CD4-positive, CD25-positive, alpha-beta regulatory T cell (primary cell): ENCODE data around the gene KAZN. TPM values are rescaled to one million over a fixed set of nuclear protein-coding genes. Genes with fewer than 3 reads are reported as not detected.

Experiments used
- ATAC-seq, 2 donors: fragments of 150-1000 bp; cut with Tn5 transposase; one replicate each; pipeline ENCODE4 v1.10.0; 2021; ENCODE audit warnings: low read depth in 2 of 2, moderate number of reproducible peaks in 2 of 2, moderate library complexity in 1 of 2
- DNase-seq, 3 donors: peaks; one replicate each; pipeline versions ENCODE4 v3.0.0 to v3.0.0-alpha.2; 2012 to 2022; ENCODE audit warnings: mixed read lengths in 1 of 3
- H3K27ac ChIP-seq: one replicate; pipeline ENCODE4 v1.7.0; 2013; ENCODE audit warnings: mild to moderate bottlenecking, low read length; ENCODE audit not compliant: insufficient read depth, poor library complexity, severe bottlenecking
- H3K27me3 ChIP-seq: one replicate; pipeline ENCODE4 v1.7.0; 2013; ENCODE audit warnings: low read length; ENCODE audit not compliant: control insufficient read depth, insufficient read depth
- H3K36me3 ChIP-seq: one replicate; pipeline ENCODE4 v1.7.0; 2013; ENCODE audit warnings: mild to moderate bottlenecking, low read length, moderate library complexity; ENCODE audit not compliant: control insufficient read depth, insufficient read depth
- H3K4me1 ChIP-seq: 2 replicates; pipeline ENCODE4 v1.7.0; 2013; ENCODE audit warnings: mild to moderate bottlenecking, low read length; ENCODE audit not compliant: insufficient read depth, control insufficient read depth, poor library complexity, severe bottlenecking
- H3K4me3 ChIP-seq: one replicate; pipeline ENCODE4 v1.7.0; 2013; ENCODE audit warnings: low read depth, mild to moderate bottlenecking, low read length, moderate library complexity
- H3K9me3 ChIP-seq, 2 experiments: 1 replicate in 1 of 2; 2 replicates in 1 of 2; pipeline ENCODE4 v1.7.0; 2013; ENCODE audit warnings: low read length in 2 of 2, mild to moderate bottlenecking in 1 of 2, moderate library complexity in 1 of 2; ENCODE audit not compliant: control insufficient read depth in 2 of 2
- H3K27ac Mint-ChIP-seq, 3 donors: one replicate each; pipeline ENCODE4 v1.8.0; 2020 to 2022; ENCODE audit warnings: mild to moderate bottlenecking in 3 of 3, mixed read lengths in 3 of 3, moderate library complexity in 2 of 3
- H3K27me3 Mint-ChIP-seq: one replicate; pipeline ENCODE4 v1.8.0; 2022; ENCODE audit warnings: mild to moderate bottlenecking, mixed read lengths
- H3K36me3 Mint-ChIP-seq: one replicate; pipeline ENCODE4 v1.8.0; 2020; ENCODE audit warnings: mixed read lengths
- H3K4me1 Mint-ChIP-seq, 4 donors: one replicate each; pipeline ENCODE4 v1.8.0; 2020 to 2022; ENCODE audit warnings: mixed read lengths in 4 of 4, mild to moderate bottlenecking in 1 of 4
- H3K4me3 Mint-ChIP-seq, 4 donors: one replicate each; pipeline ENCODE4 v1.8.0; 2020 to 2022; ENCODE audit warnings: mild to moderate bottlenecking in 4 of 4, mixed read lengths in 4 of 4, moderate library complexity in 3 of 4
- H3K9me3 Mint-ChIP-seq, 7 donors: one replicate each; pipeline ENCODE4 v1.8.0; 2020 to 2022; ENCODE audit warnings: mixed read lengths in 7 of 7, mild to moderate bottlenecking in 3 of 7, moderate library complexity in 2 of 7
- polyA plus RNA-seq, 4 donors: library from polyadenylated mRNA; unstranded; fragments of 300-500 nt; fragmentation: Illumina TruSeq; gene quantifications; one replicate each; pipeline ENCODE4 v1.2.3, GENCODE V29; 2021
- total RNA-seq: library from RNA; stranded (reverse); gene quantifications from one replicate; pipeline ENCODE4 v1.2.3, GENCODE V29; 2022

KAZN gene
- total and polyA plus RNA-seq, 5 donors from 2014 or later: not detected

DNA sequence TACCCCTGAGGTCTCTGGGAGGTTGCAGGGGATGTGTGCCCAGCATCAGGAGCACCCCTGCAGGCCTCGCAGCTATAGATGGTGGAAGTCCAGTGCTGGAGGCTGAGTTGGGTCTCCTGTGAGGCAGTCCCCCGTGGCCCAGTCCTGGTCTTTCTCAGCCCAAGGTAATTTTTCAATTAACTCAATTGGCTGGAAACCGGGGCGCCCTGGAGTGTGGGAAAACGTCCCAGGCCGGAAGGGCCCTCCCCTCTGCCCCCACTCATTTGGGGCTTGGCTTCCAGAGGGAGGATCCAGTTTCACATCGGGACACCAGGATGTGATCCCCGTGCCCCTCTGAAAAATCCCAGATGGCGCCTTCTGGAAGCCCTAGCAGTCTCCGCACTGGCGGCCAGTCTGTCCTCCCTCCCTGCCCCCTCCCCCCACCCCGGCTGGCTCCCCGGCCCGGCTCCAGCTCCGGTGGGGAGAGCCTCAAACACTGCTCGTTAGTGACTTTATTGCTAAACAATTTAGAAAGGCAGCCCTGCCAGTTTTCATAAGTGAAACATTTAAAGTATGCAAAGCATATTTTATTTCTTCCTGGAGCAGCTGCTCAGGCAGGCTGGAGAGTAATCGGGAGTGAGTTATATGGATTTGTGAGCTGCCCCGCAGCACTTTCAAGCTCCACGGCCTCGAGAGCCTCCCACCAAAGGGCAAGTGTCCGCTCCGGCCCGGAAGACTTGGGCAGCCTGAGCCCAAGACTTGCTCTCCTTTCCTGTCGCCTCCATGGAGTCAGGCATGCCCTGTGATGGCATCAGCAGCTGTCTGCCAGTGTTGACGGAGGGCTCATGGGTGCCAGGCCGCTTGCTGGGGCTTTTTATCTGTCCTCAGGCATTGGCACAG lies 346.9 kb downstream of the KAZN start:
- Mint-ChIP-seq H3K27me3 (no peaks in the 10 kb centered on the region), H3K27ac (no peak overlapping the region), H3K4me3 (no peak overlapping the region), H3K36me3 (no peaks in the 10 kb centered on the region), H3K4me1 (no peaks in the 10 kb centered on the region), H3K9me3 (peaks cover 0 to 2% (median 0%) of the 10 kb centered on the region in 7 donors)
- Histone ChIP-seq H3K36me3 (no peaks in the 10 kb centered on the region), H3K4me1 (no peaks in the 10 kb centered on the region), H3K27me3 (no peaks in the 10 kb centered on the region), H3K9me3 (no peaks in the 10 kb centered on the region), H3K27ac (no peak overlapping the region), H3K4me3 (no peak overlapping the region)
- ATAC-seq: no peak
- DNase-seq: no peak

- DNase-seq (no peak), ATAC-seq (no peak)
- no peaks in the 10 kb centered on the region for H3K27me3 Mint-ChIP-seq
Observed at GRCh38 chr1:14946011-14946359, 347.5 kb downstream of the KAZN start.

GRCh38 chr1:14946684-14947238 lies 348.3 kb downstream of the KAZN start:
- no peaks in the 10 kb centered on the region for H3K27me3 Mint-ChIP-seq
- H3K27ac Mint-ChIP-seq: no peak overlapping the region
- H3K36me3 Mint-ChIP-seq: no peaks in the 10 kb centered on the region
- no peaks in the 10 kb centered on the region for H3K27me3 ChIP-seq
- H3K27ac ChIP-seq: no peak overlapping the region
- H3K9me3 ChIP-seq: no peaks in the 10 kb centered on the region
- H3K9me3 Mint-ChIP-seq: peaks cover 0 to 2% (median 0%) of the 10 kb centered on the region in 7 donors
- no peak overlapping the region for H3K4me3 ChIP-seq
- H3K36me3 ChIP-seq: no peaks in the 10 kb centered on the region
- DNase-seq (no peak), ATAC-seq (no peak)
- no peak overlapping the region for H3K4me3 Mint-ChIP-seq
- no peaks in the 10 kb centered on the region for H3K4me1 Mint-ChIP-seq
- H3K4me1 ChIP-seq: no peaks in the 10 kb centered on the region

More at GRCh38 chr1:14946011-14946359, 347.5 kb downstream of the KAZN start:
- no peak overlapping the region for H3K27ac Mint-ChIP-seq
- Histone ChIP-seq H3K4me3 (no peak overlapping the region), H3K9me3 (no peaks in the 10 kb centered on the region), H3K27me3 (no peaks in the 10 kb centered on the region), H3K36me3 (no peaks in the 10 kb centered on the region), H3K4me1 (no peaks in the 10 kb centered on the region), H3K27ac (no peak overlapping the region)
- peaks cover 0 to 2% (median 0%) of the 10 kb centered on the region in 7 donors for H3K9me3 Mint-ChIP-seq
- no peaks in the 10 kb centered on the region for H3K4me1 Mint-ChIP-seq
- H3K36me3 Mint-ChIP-seq: no peaks in the 10 kb centered on the region
- H3K4me3 Mint-ChIP-seq: no peak overlapping the region

GRCh38 chr1:14947421-14947820 lies 348.9 kb downstream of the KAZN start:
- H3K4me3 ChIP-seq: no peak overlapping the region
- no peaks in the 10 kb centered on the region for H3K9me3 ChIP-seq
- no peak for ATAC-seq
- H3K27ac ChIP-seq: no peak overlapping the region
- peaks cover 0 to 2% (median 0%) of the 10 kb centered on the region in 7 donors for H3K9me3 Mint-ChIP-seq
- no peak for DNase-seq
- no peaks in the 10 kb centered on the region for H3K4me1 ChIP-seq
- H3K36me3 Mint-ChIP-seq: no peaks in the 10 kb centered on the region
- H3K27ac Mint-ChIP-seq: no peak overlapping the region
- no peaks in the 10 kb centered on the region for H3K36me3 ChIP-seq
- H3K4me1 Mint-ChIP-seq: no peaks in the 10 kb centered on the region
- H3K27me3 Mint-ChIP-seq: no peaks in the 10 kb centered on the region
- no peak overlapping the region for H3K4me3 Mint-ChIP-seq
- no peaks in the 10 kb centered on the region for H3K27me3 ChIP-seq

DNA sequence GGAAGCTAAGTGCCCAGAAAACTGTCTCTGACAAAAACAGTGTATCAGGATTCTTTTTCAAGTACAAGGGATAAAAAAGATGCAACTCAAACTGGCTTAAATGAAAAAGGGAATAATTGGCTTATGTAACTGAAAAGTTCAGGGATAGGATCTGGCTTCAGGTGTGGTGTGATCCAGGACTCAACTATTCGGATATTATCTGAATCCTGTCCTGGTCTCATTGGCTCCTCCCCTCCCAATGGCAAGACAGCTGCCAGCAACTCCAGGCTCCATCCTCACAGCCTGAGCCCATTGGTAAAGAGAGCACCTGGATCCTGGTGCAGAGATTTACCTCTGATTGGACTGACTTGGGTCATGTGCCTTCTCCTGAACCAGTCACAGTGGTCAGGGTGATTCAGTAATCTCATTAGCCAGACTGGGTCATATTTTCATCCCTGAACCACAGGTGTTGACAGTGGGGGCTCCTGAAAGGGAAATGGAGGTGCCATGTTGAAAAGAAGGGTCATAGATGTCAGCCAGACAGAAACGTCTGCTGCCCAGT lies 349.7 kb downstream of the KAZN start:
- Mint-ChIP-seq H3K4me3 (no peak overlapping the region), H3K9me3 (peaks cover 0 to 2% (median 0%) of the 10 kb centered on the region in 7 donors)
- no peak overlapping the region for H3K27ac ChIP-seq

DNA sequence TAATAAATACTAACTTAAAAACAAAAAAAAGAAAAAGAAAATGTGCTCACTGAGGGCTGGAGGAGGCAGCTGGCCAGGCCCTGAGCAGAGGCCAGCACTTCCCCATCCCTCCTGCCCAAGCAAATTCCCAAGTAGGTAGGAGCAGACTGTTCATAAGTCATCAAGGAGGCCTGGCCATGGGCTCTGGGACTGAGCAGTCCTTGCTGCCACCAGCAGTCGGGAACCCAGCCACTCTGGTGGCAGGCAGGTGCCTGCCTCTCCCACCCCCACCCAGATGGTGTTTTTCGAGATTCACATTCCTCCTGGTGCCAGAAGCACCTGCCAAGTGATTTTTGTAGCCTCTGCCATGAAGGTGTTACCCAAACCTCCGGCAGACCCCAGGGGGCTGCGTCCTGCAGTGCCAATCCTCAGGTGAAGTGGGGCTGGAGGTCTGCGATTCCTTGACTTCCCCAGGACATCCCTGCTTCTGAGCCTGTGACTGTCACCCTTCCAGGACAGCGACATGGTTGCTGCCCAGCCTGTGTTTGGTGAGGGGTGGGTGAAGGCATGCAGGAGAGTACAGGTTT lies 350.9 kb downstream of the KAZN start:
- no peaks in the 10 kb centered on the region for H3K36me3 Mint-ChIP-seq
- H3K4me3 Mint-ChIP-seq: no peak overlapping the region
- ATAC-seq: no peak

More for the DNA sequence above, 349.7 kb downstream of the KAZN start:
- no peak overlapping the region for H3K4me3 ChIP-seq
- H3K4me1 Mint-ChIP-seq: no peaks in the 10 kb centered on the region
- no peak for DNase-seq
- H3K4me1 ChIP-seq: no peaks in the 10 kb centered on the region
- H3K27ac Mint-ChIP-seq: no peak overlapping the region
- no peaks in the 10 kb centered on the region for H3K36me3 ChIP-seq
- no peaks in the 10 kb centered on the region for H3K27me3 Mint-ChIP-seq
- no peaks in the 10 kb centered on the region for H3K9me3 ChIP-seq
- no peak for ATAC-seq
- H3K36me3 Mint-ChIP-seq: no peaks in the 10 kb centered on the region
- no peaks in the 10 kb centered on the region for H3K27me3 ChIP-seq

DNA sequence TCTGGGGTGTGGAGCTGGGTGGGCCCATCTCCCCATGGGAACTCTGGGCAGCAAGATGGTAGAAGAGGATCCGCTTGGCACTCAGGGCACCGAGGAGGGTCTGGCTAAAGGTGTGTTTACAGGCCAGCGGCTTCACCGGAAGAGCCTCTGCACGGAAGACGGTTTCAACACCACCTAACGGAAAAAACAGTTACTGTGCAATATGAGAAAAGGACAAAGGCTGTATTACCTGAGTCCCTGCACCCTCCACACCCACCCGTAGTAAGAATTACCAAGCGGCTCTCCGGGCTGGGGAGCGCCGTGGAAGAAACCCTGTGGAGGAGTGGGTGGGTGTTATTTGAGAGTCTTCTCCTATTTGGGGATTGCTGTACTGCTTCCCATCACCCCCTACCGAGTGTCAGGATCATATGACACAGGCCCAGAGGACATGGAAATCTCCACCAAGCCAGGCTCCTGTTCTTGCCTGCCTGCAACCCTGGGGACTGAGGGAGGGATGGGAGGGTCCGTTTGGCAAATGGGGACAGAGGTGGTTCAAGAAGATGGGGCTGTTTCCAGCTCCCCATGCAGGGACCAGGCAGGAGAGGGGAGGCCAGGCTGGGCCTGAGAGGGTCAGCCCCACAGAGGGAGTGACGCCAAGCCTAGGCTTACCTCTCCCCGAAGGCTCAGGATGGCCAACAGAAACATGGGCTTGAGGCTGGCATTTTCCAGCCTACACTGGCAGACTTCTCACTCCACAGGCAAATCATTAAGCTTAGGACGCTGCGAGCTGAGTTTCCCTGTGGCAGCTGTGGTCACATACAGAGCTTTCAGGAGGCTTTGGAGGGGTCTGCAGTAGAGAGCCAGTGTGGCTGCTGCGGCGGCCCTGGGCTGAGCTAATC lies 351.6 kb downstream of the KAZN start:
- Mint-ChIP-seq H3K4me3 (no peak overlapping the region), H3K27me3 (no peaks in the 10 kb centered on the region), H3K36me3 (no peaks in the 10 kb centered on the region), H3K4me1 (no peaks in the 10 kb centered on the region), H3K9me3 (peaks cover 0 to 2% (median 0%) of the 10 kb centered on the region in 7 donors), H3K27ac (peak overlapping the region in 1 of 3 donors; percentile 42)
- Histone ChIP-seq H3K27ac (no peak overlapping the region), H3K27me3 (no peaks in the 10 kb centered on the region), H3K9me3 (no peaks in the 10 kb centered on the region), H3K36me3 (no peaks in the 10 kb centered on the region), H3K4me1 (no peaks in the 10 kb centered on the region), H3K4me3 (no peak overlapping the region)
- no peak for DNase-seq
- no peak for ATAC-seq

More for the DNA sequence above, 350.9 kb downstream of the KAZN start:
- Histone ChIP-seq H3K4me1 (no peaks in the 10 kb centered on the region), H3K27me3 (no peaks in the 10 kb centered on the region), H3K4me3 (no peak overlapping the region), H3K9me3 (no peaks in the 10 kb centered on the region), H3K36me3 (no peaks in the 10 kb centered on the region), H3K27ac (no peak overlapping the region)
- DNase-seq: no peak
- no peaks in the 10 kb centered on the region for H3K27me3 Mint-ChIP-seq
- no peaks in the 10 kb centered on the region for H3K4me1 Mint-ChIP-seq
- H3K27ac Mint-ChIP-seq: peak overlapping the region in 1 of 3 donors; percentile 42
- peaks cover 0 to 2% (median 0%) of the 10 kb centered on the region in 7 donors for H3K9me3 Mint-ChIP-seq
